Progenitor cell of endocrine pancreas (in vitro differentiated cells): ENCODE measurements around the gene PTPRD. TPM values are rescaled to one million over a fixed set of nuclear protein-coding genes. Genes with fewer than 3 reads are reported as not detected.
"Not testable (repeated sequence)": the region's sequence is repeated elsewhere in the genome, so short reads cannot be mapped to it uniquely, and the experiment has no call there.

Experiments used
- DNase-seq: peaks from one replicate; pipeline ENCODE4 v3.0.0; 2021; ENCODE audit warnings: low spot score; ENCODE audit not compliant: unreplicated experiment
- H3K27ac Mint-ChIP-seq: 2 replicates; pipeline ENCODE4 v1.8.0; 2021; ENCODE audit warnings: mild to moderate bottlenecking, moderate library complexity, mixed read lengths
- H3K27me3 Mint-ChIP-seq: 2 replicates; pipeline ENCODE4 v1.8.0; 2021; ENCODE audit warnings: mixed read lengths
- H3K36me3 Mint-ChIP-seq: 2 replicates; pipeline ENCODE4 v1.8.0; 2022; ENCODE audit warnings: mixed read lengths; ENCODE audit not compliant: insufficient read depth
- H3K4me1 Mint-ChIP-seq: 2 replicates; pipeline ENCODE4 v1.8.0; 2021; ENCODE audit warnings: low read depth, mixed read lengths
- H3K4me3 Mint-ChIP-seq: 2 replicates; pipeline ENCODE4 v1.8.0; 2021; ENCODE audit warnings: low read depth, mild to moderate bottlenecking, moderate library complexity, mixed read lengths
- H3K9me3 Mint-ChIP-seq: 2 replicates; pipeline ENCODE4 v1.8.0; 2021; ENCODE audit warnings: low read depth, mixed read lengths
- total RNA-seq: library from RNA; stranded (reverse); gene quantifications from 2 replicates; pipeline ENCODE4 v1.2.1, GENCODE V29; 2021
- TF ChIP-seq, protein P1 (sequence below): fragments of 200-600 bp; sonication (generic); IDR thresholded peaks from one replicate; pipeline ENCODE4 v1.5.0; 2021; ENCODE audit warnings: antibody characterized with exemption, mild to moderate bottlenecking; ENCODE audit not compliant: unreplicated experiment

Gene PTPRD
- total RNA-seq, 1 donor from 2014 or later = 124 TPM

DNA sequence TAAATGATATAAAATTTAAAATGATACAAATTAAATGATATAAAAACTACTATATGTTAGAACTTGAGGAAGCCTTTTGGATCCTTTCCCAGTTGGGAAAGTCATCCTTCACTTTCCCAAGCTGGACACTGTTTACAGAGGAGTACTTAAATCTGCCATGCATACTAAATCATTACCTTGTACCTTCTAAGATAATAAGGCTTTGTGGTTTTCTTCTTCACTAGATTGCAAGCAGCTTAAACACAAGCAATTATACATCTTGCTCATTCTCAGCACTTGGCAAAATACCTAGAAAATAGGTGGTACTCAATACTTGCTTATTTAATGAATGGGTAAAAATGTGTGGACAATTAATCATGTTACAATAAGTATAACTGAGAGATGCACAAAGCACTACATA lies 666.8 kb downstream of the PTPRD start:
- no peaks in the 10 kb centered on the region for H3K36me3 Mint-ChIP-seq
- H3K9me3 Mint-ChIP-seq = peaks cover 3% of the 10 kb centered on the region
- no peaks in the 10 kb centered on the region for H3K27me3 Mint-ChIP-seq
- no peak for DNase-seq
- TF ChIP-seq, protein P1, sequence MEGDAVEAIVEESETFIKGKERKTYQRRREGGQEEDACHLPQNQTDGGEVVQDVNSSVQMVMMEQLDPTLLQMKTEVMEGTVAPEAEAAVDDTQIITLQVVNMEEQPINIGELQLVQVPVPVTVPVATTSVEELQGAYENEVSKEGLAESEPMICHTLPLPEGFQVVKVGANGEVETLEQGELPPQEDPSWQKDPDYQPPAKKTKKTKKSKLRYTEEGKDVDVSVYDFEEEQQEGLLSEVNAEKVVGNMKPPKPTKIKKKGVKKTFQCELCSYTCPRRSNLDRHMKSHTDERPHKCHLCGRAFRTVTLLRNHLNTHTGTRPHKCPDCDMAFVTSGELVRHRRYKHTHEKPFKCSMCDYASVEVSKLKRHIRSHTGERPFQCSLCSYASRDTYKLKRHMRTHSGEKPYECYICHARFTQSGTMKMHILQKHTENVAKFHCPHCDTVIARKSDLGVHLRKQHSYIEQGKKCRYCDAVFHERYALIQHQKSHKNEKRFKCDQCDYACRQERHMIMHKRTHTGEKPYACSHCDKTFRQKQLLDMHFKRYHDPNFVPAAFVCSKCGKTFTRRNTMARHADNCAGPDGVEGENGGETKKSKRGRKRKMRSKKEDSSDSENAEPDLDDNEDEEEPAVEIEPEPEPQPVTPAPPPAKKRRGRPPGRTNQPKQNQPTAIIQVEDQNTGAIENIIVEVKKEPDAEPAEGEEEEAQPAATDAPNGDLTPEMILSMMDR = no peak
- H3K4me1 Mint-ChIP-seq = peaks cover 12% of the 10 kb centered on the region
- no peak overlapping the region for H3K4me3 Mint-ChIP-seq
- no peak overlapping the region for H3K27ac Mint-ChIP-seq

DNA sequence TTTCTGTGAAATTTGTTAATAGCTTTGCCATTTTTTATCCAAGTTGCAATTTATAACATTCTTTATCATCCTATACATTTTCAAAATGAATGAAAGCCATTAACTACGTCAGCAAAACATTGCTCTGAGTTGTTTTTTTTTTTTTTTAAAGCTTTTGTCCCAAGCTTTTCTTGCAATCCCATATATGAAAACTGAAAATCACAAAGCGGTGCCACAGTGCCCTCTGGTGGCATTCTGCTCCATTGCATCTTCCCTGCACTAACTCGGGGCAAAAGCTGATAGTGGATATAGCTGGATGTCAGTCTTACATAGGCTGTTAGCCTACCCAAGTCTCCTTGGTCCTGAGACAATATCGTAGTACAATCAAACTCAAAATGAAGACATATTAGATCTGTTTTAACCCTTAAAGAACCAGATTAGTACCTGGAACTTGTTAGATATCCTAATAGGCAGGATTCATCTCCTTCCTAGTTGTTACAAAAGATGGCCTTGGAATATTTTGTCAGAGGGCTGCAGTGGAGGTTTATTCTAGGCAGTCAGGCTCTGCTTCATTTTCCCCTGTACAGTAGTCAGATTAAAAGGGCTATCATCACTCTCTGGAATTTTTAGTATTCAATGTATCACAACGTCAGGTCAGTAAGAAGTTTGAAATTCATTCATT lies 669.9 kb downstream of the PTPRD start:
- H3K27me3 Mint-ChIP-seq = no peaks in the 10 kb centered on the region
- no peaks in the 10 kb centered on the region for H3K4me1 Mint-ChIP-seq
- TF ChIP-seq, protein P1 = peak; percentile 89
- no peak overlapping the region for H3K27ac Mint-ChIP-seq
- H3K4me3 Mint-ChIP-seq = no peak overlapping the region
- peak; percentile 72 for DNase-seq
- H3K9me3 Mint-ChIP-seq = no peaks in the 10 kb centered on the region
- no peaks in the 10 kb centered on the region for H3K36me3 Mint-ChIP-seq

DNA sequence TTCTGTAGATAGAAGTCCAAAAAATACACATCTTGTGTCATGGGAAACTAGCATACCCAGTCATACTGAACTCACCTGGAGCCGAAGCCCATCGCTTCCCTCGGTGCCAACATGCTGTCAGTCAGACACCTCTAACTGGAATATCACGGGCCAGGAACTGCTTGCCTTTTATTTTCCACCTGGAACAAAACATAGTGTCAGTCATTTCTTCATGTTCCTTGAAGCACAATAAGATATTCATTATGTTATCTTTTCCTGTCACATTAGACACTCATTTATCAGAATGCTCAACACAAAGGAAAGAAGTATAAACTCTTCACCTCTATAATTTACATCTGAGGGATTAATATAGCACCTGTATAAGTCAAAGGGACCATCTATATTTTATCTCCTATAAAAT lies 674.4 kb downstream of the PTPRD start:
- H3K27ac Mint-ChIP-seq = no peak overlapping the region
- no peak overlapping the region for H3K4me3 Mint-ChIP-seq
- TF ChIP-seq, protein P1 = no peak
- no peaks in the 10 kb centered on the region for H3K9me3 Mint-ChIP-seq
- H3K27me3 Mint-ChIP-seq = no peaks in the 10 kb centered on the region
- DNase-seq = no peak
- H3K4me1 Mint-ChIP-seq = no peaks in the 10 kb centered on the region
- H3K36me3 Mint-ChIP-seq = no peaks in the 10 kb centered on the region

DNA sequence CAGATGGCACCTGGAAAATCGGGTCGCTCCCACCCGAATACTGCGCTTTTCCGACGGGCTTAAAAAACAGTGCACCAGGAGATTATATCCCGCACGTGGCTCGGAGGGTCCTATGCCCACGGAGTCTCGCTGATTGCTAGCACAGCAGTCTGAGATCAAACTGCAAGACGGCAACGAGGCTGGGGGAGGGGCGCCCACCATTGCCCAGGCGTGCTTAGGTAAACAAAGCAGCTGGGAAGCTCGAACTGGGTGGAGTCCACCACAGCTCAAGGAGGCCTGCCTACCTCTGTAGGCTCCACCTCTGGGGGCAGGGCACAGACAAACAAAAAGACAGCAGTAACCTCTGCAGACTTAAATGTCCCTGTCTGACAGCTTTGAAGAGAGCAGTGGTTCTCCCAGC lies 681.3 kb downstream of the PTPRD start:
- H3K27ac Mint-ChIP-seq, H3K4me1 Mint-ChIP-seq, DNase-seq, H3K36me3 Mint-ChIP-seq, H3K9me3 Mint-ChIP-seq, H3K4me3 Mint-ChIP-seq, H3K27me3 Mint-ChIP-seq: not testable (repeated sequence)

DNA sequence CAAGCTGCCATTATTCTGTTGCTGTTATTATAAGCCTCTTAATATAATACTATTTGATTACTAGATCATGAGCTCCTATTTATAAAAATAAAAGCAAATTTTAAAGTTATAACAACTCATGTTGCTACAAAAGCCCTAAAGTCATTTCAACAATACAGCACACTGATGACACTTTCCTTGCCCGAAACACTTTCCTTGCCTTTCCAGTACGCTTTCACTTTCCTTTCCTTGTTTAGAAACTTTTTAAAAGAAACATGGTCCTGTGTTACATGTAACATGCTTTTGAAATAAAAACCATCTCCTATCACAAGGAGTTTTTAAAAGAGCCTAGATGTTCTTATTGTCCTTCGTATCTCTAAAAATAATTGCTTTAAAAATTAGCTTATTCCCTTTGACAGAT lies 688.4 kb downstream of the PTPRD start:
- no peak for DNase-seq
- H3K36me3 Mint-ChIP-seq = no peaks in the 10 kb centered on the region
- H3K4me3 Mint-ChIP-seq = no peak overlapping the region
- no peaks in the 10 kb centered on the region for H3K27me3 Mint-ChIP-seq
- H3K4me1 Mint-ChIP-seq = peaks cover under 1% of the 10 kb centered on the region
- TF ChIP-seq, protein P1 = no peak
- no peak overlapping the region for H3K27ac Mint-ChIP-seq
- no peaks in the 10 kb centered on the region for H3K9me3 Mint-ChIP-seq

DNA sequence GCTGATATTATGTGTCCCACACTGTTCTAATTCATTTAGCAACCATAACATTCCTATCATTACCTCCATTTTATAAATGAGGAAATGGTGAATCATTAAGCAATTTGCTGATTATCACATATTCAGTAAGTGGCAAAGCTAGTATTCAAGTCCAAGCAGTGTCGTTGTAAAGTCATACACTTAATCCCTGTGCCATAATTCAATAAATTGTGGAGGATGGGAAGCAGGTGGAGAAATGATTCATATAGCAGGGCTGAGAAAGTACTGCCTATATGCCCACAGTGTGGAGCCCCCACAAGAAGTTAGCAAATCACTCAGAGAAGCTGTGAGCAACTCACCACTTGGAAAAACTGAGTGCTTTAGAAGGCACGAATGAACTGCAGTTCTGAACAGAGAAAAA lies 691.0 kb downstream of the PTPRD start:
- TF ChIP-seq, protein P1 = no peak
- Mint-ChIP-seq H3K27me3 (no peaks in the 10 kb centered on the region), H3K9me3 (no peaks in the 10 kb centered on the region), H3K36me3 (no peaks in the 10 kb centered on the region), H3K4me3 (no peak overlapping the region), H3K27ac (no peak overlapping the region), H3K4me1 (peaks cover 4% of the 10 kb centered on the region)
- DNase-seq = no peak
